Keratinocyte (primary cell): ENCODE results near the gene AKAP8L. TPM values are rescaled to one million over a fixed set of nuclear protein-coding genes. Genes with fewer than 3 reads are reported as not detected.

ENCODE experiments used
- DNase-seq: peaks from one replicate; pipeline ENCODE4 v3.0.0-alpha.2; 2011; ENCODE audit warnings: low read depth, missing footprints, low spot score
- FAIRE-seq: peaks from 2 replicates; lab custom pipeline; 2011; peaks lifted over from hg19 to GRCh38; lab: Jason Lieb, UNC
- H2AFZ ChIP-seq: 2 replicates; pipeline ENCODE4 v1.6.0; 2012; ENCODE audit warnings: low read length, control low read depth, inconsistent platforms; ENCODE audit not compliant: control insufficient read depth
- H3K27ac ChIP-seq: 2 replicates; pipeline ENCODE4 v1.5.1; 2011; ENCODE audit warnings: low read length; ENCODE audit not compliant: control insufficient read depth, insufficient read depth
- H3K27me3 ChIP-seq: 3 replicates; pipeline ENCODE4 v1.6.0; 2011; ENCODE audit warnings: low read length; ENCODE audit not compliant: control insufficient read depth, insufficient read depth; ENCODE audit errors: extremely low read depth
- H3K36me3 ChIP-seq, 2 experiments: 2 replicates in 1 of 2; 3 replicates in 1 of 2; pipeline ENCODE4 v1.5.1; 2011; ENCODE audit warnings: low read length in 2 of 2, mild to moderate bottlenecking in 1 of 2; ENCODE audit not compliant: control insufficient read depth in 2 of 2, insufficient read depth in 2 of 2; ENCODE audit errors: extremely low read depth in 1 of 2
- H3K4me1 ChIP-seq: 3 replicates; pipeline ENCODE4 v1.5.1; 2011; ENCODE audit warnings: low read length; ENCODE audit not compliant: control insufficient read depth, insufficient read depth; ENCODE audit errors: extremely low read depth
- H3K4me2 ChIP-seq: 3 replicates; pipeline ENCODE4 v1.6.0; 2011; ENCODE audit warnings: low read depth, low read length; ENCODE audit not compliant: control insufficient read depth, insufficient read depth; ENCODE audit errors: extremely low read depth
- H3K4me3 ChIP-seq, 3 experiments: fragments of 200-600 bp in 1 of 3; sonication (generic) in 1 of 3; 2 replicates in 2 of 3; 3 replicates in 1 of 3; pipeline ENCODE4 v1.5.1; 2011 to 2016; ENCODE audit warnings: low read length in 3 of 3, mild to moderate bottlenecking in 3 of 3, control low read depth in 2 of 3, inconsistent platforms in 1 of 3, low read depth in 1 of 3, mixed read lengths in 1 of 3, mixed run types in 1 of 3, moderate library complexity in 1 of 3; ENCODE audit not compliant: control insufficient read depth in 2 of 3, insufficient read depth in 2 of 3; ENCODE audit errors: extremely low read depth in 1 of 3
- H3K79me2 ChIP-seq: 2 replicates; pipeline ENCODE4 v1.6.0; 2012; ENCODE audit warnings: low read length; ENCODE audit not compliant: control insufficient read depth, insufficient read depth
- H3K9ac ChIP-seq: 3 replicates; pipeline ENCODE4 v1.6.0; 2011; ENCODE audit warnings: low read length; ENCODE audit not compliant: control insufficient read depth, insufficient read depth; ENCODE audit errors: extremely low read depth
- H3K9me1 ChIP-seq: 3 replicates; pipeline ENCODE4 v1.6.0; 2011; ENCODE audit warnings: low read length; ENCODE audit not compliant: control insufficient read depth, insufficient read depth; ENCODE audit errors: extremely low read depth
- H3K9me3 ChIP-seq: 2 replicates; pipeline ENCODE4 v1.5.1; 2012; ENCODE audit warnings: low read depth, low read length; ENCODE audit not compliant: control insufficient read depth
- H4K20me1 ChIP-seq: 3 replicates; pipeline ENCODE4 v1.6.0; 2011; ENCODE audit warnings: low read length; ENCODE audit not compliant: control insufficient read depth, insufficient read depth; ENCODE audit errors: extremely low read depth
- EZH2 ChIP-seq: IDR thresholded peaks from one replicate; pipeline ENCODE4 v1.6.1; 2012; ENCODE audit warnings: inconsistent platforms, mild to moderate bottlenecking, low read length, moderate library complexity
- dilution Hi-C: fragments of 300-500 bp; cut with MboI; formaldehyde crosslinking; loops from one replicate; pipeline ENCODE4 v1.7.0; 2020; ENCODE audit warnings: low sequenced_read_pairs; ENCODE audit not compliant: extremely low pct_ligation_motif_present
- polyA plus RNA-seq, 5 experiments: library from polyadenylated mRNA; depleted of rRNA in 3 of 5; stranded (reverse) in 3 of 5; stranded (forward) in 1 of 5; unstranded in 1 of 5; fragments of >200 nt; gene quantifications; 1 replicate in 1 of 5; 2 replicates in 3 of 5; 3 replicates in 1 of 5; pipeline versions ENCODE4 v1.2.1 to v1.2.3, GENCODE V29; 2011 to 2012; ENCODE audit warnings: missing spikeins in 2 of 5, low read depth in 1 of 5, low replicate concordance in 1 of 5
- TF ChIP-seq, protein P1 (sequence below), 3 experiments: IDR thresholded peaks in 1 of 3; conservative IDR thresholded peaks in 1 of 3; optimal IDR thresholded peaks in 1 of 3; 2 replicates in 2 of 3; 3 replicates in 1 of 3; pipeline versions ENCODE3 to v1.5.1; 2011; ENCODE audit warnings: low read length in 3 of 3, mild to moderate bottlenecking in 3 of 3, moderate library complexity in 2 of 3, control low read depth in 1 of 3, inconsistent platforms in 1 of 3; ENCODE audit not compliant: insufficient read depth in 2 of 3; ENCODE audit errors: extremely low read depth in 1 of 3

The AKAP8L gene
- polyA plus RNA-seq, 1 donor (not counting 4 experiments of a cell fraction or from before 2014, with no cell fraction given): 48.2 TPM

DNA sequence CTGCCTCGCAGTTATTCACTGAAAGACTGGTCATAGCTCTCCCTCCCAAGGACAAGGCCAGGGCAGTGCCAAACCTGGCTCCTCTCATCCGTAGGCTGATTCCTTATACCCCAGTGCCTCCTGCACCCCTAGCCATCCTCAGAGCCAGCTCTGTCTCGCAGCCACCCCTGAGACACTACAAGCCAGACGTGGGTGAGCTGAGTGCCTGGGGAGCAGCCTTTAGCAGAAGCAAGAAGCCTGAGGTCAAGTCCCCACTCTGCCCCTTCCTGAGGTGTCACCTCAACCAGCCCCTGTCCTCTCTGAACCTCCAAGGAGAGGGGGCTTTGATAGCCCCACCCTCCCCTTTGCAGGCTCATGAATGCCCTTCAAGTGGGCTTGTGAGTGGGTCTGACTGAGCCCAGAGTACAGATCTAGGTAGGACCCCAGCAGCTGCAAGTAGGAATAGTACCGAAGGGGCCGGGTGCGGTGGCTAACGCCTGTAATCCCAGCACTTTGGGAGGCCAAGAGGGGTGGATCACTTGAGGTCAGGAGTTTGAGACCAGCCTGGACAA, 14.8 kb upstream of the AKAP8L start:
- dilution Hi-C loops: no loop called here
- Histone ChIP-seq H3K36me3 (peaks cover 1 to 11% of the 10 kb centered on the region in 2 experiments), H3K9me3 (no peaks in the 10 kb centered on the region), H2AFZ (peak overlapping the region; percentile 61), H3K27me3 (peaks cover 2% of the 10 kb centered on the region), H3K79me2 (peaks cover 37% of the 10 kb centered on the region), H3K9me1 (no peaks in the 10 kb centered on the region), H3K9ac (no peak overlapping the region), H3K4me2 (peak overlapping the region; percentile 92), H3K4me1 (peaks cover 8% of the 10 kb centered on the region), H3K4me3 (peak overlapping the region in 2 of 3 experiments; percentile 76 to 81), H4K20me1 (no peaks in the 10 kb centered on the region), H3K27ac (no peak overlapping the region)
- no peak for DNase-seq
- TF ChIP-seq EZH2: no peak
- TF ChIP-seq, protein P1, sequence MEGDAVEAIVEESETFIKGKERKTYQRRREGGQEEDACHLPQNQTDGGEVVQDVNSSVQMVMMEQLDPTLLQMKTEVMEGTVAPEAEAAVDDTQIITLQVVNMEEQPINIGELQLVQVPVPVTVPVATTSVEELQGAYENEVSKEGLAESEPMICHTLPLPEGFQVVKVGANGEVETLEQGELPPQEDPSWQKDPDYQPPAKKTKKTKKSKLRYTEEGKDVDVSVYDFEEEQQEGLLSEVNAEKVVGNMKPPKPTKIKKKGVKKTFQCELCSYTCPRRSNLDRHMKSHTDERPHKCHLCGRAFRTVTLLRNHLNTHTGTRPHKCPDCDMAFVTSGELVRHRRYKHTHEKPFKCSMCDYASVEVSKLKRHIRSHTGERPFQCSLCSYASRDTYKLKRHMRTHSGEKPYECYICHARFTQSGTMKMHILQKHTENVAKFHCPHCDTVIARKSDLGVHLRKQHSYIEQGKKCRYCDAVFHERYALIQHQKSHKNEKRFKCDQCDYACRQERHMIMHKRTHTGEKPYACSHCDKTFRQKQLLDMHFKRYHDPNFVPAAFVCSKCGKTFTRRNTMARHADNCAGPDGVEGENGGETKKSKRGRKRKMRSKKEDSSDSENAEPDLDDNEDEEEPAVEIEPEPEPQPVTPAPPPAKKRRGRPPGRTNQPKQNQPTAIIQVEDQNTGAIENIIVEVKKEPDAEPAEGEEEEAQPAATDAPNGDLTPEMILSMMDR (optimal IDR thresholded peaks at IDR 0.05 in 1 of 3, IDR thresholded peaks at IDR 0.05 in 1 of 3, conservative IDR thresholded peaks at IDR 0.05 in 1 of 3; ENCODE audit: extremely low read depth in 1 of 3, insufficient read depth in 2 of 3, low read length in 3 of 3): no peak
- no peak for FAIRE-seq

DNA sequence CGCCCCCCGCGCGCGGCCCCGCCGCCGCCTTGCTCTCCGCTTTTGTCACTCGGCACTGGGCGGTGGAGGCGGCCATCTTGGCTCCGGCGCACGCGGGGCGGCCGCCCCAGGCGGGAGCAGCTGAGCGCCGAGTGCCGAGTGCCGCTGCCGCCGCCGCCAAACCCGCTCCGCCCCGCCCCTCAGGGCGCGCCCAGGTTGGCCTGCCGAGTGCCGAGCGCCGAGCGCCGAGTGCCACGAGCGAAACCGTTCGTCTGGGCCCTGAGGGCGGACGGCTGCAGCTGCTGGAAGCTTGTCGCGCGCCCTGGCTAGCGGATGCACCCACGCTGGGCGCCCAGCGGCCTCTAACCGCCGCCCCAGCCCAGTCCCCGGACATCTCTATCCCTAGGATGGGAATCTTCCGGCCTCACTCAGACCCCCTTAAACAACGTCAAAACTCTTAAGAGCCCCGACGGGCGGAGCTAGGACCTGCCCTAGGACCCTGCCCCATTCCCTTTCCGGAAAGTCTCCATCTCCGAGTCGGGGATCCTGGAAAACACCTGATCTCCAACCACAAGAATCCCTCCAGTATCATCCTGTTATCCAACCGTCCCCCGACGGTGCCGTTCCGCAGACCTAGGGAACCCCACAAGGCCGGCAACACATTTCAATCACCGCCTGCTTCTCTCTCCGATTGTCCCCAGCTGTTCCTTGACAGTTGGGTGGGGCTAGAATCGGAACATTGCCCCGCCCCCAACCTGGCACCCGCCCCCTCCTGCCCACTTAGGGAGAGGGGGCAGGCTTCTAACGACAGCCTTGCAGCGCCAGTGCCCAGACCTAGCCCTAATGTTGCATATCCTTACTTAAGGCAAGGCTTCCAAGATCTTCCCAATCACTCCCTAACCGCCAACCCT, 14.1 kb upstream of the AKAP8L start:
- peaks cover 8% of the 10 kb centered on the region for H3K4me1 ChIP-seq
- dilution Hi-C loops: no loop called here
- peak overlapping the region; percentile 89 for H2AFZ ChIP-seq
- DNase-seq: no peak
- H3K4me3 ChIP-seq: peak overlapping the region; percentile 55 to 81 (median 76)
- no peaks in the 10 kb centered on the region for H4K20me1 ChIP-seq
- TF ChIP-seq, protein P1 (optimal IDR thresholded peaks at IDR 0.05 in 1 of 3, IDR thresholded peaks at IDR 0.05 in 1 of 3, conservative IDR thresholded peaks at IDR 0.05 in 1 of 3; ENCODE audit: extremely low read depth in 1 of 3, insufficient read depth in 2 of 3, low read length in 3 of 3): no peak
- no peak for TF ChIP-seq EZH2
- H3K36me3 ChIP-seq: peaks cover 1 to 14% of the 10 kb centered on the region in 2 experiments
- no peaks in the 10 kb centered on the region for H3K27me3 ChIP-seq
- peak overlapping the region; percentile 73 for H3K9ac ChIP-seq
- no peak for FAIRE-seq
- H3K9me1 ChIP-seq: no peaks in the 10 kb centered on the region
- peak overlapping the region; percentile 92 for H3K4me2 ChIP-seq
- H3K27ac ChIP-seq: no peak overlapping the region
- peaks cover 42% of the 10 kb centered on the region for H3K79me2 ChIP-seq
- no peaks in the 10 kb centered on the region for H3K9me3 ChIP-seq
